Lung (tissue), 12 donors: ENCODE measurements around the gene PEPD. TPM values are rescaled to one million over a fixed set of nuclear protein-coding genes. Genes with fewer than 3 reads are reported as not detected.
"Not testable (repeated sequence)": the region's sequence is repeated elsewhere in the genome, so short reads cannot be mapped to it uniquely, and the experiment has no call there.

Experiments used
- ATAC-seq: fragments of 200-7000 bp; cut with Tn5 transposase; one replicate; pipeline ENCODE4 v1.9.1; 2020; ENCODE audit warnings: moderate number of reproducible peaks; ENCODE audit not compliant: insufficient read depth, low FRiP score
- DNase-seq, 3 donors: peaks; one replicate each; pipeline ENCODE4 v3.0.0-alpha.2; 2013 to 2017
- H3K27ac ChIP-seq, 2 donors: one replicate each; pipeline ENCODE4 v1.5.1; 2013; ENCODE audit warnings: mild to moderate bottlenecking in 2 of 2, moderate library complexity in 2 of 2, control low read depth in 1 of 2, inconsistent platforms in 1 of 2, low read depth in 1 of 2, low read length in 1 of 2
- H3K27me3 ChIP-seq, 3 donors: one replicate each; pipeline ENCODE4 v1.5.1; 2013; ENCODE audit warnings: low read length in 2 of 3; ENCODE audit not compliant: control insufficient read depth in 3 of 3, insufficient read depth in 3 of 3
- H3K36me3 ChIP-seq, 4 donors: one replicate each; pipeline ENCODE4 v1.5.1; 2013; ENCODE audit warnings: low read length in 4 of 4, mild to moderate bottlenecking in 1 of 4, moderate library complexity in 1 of 4; ENCODE audit not compliant: control insufficient read depth in 4 of 4, insufficient read depth in 4 of 4
- H3K4me1 ChIP-seq, 5 donors: one replicate each; pipeline ENCODE4 v1.5.1; 2013; ENCODE audit warnings: low read length in 5 of 5, mild to moderate bottlenecking in 2 of 5, moderate library complexity in 1 of 5; ENCODE audit not compliant: control insufficient read depth in 5 of 5, insufficient read depth in 5 of 5
- H3K4me3 ChIP-seq: one replicate; pipeline ENCODE4 v1.5.1; 2013; ENCODE audit warnings: mild to moderate bottlenecking, control low read depth, moderate library complexity
- H3K9ac ChIP-seq, 2 donors: one replicate each; pipeline ENCODE4 v1.5.1; 2013; ENCODE audit warnings: low read length in 2 of 2, control low read depth in 1 of 2; ENCODE audit not compliant: insufficient read depth in 1 of 2
- H3K9me3 ChIP-seq, 4 donors: one replicate each; pipeline ENCODE4 v1.5.1; 2013; ENCODE audit warnings: low read length in 3 of 4, mild to moderate bottlenecking in 1 of 4, moderate library complexity in 1 of 4; ENCODE audit not compliant: control insufficient read depth in 4 of 4, insufficient read depth in 3 of 4
- CTCF ChIP-seq: IDR thresholded peaks from 2 replicates; pipeline ENCODE4 v1.5.1; 2012; ENCODE audit warnings: mild to moderate bottlenecking; ENCODE audit errors: control extremely low read depth, extremely low read depth
- WGBS, 2 donors: extraction: QIAGEN DNeasy Blood & Tissue Kit; methylation state at CpG; one replicate each; pipeline ENCODE4 v1.1.7; 2013; 5-methylcytosine and 5-hydroxymethylcytosine counted together
- polyA plus RNA-seq, 2 donors: library from polyadenylated mRNA; stranded (reverse); fragments of 200-250 nt; gene quantifications; one replicate each; pipeline ENCODE4 v1.2.1, GENCODE V29; 2013
- total RNA-seq, 2 donors: library from RNA; depleted of rRNA in 1 of 2; stranded (reverse); fragments of >200 nt in 1 of 2; gene quantifications; one replicate each; pipeline ENCODE4 v1.2.1, GENCODE V29; 2014 to 2021
- donor health status: control.
- donor health status: control.
- donor health status: Bipolar disorder and iron deficiency.
- donor health status: healthy.
- donor health status: DM: yes; HTN: yes; CAD: no.

Gene PEPD
- total and polyA plus RNA-seq, 4 donors = 29.6 to 88.2 (median 73.4) TPM

GRCh38 chr19:33482476-33482875, 39.1 kb downstream of the PEPD start:
- 82 to 93% methylated on average over 3 of the region's 3 CpGs for WGBS, 2 donors
- H3K36me3 ChIP-seq = peaks cover 0 to 10% (median 3%) of the 10 kb centered on the region in 4 donors
- no peaks in the 10 kb centered on the region for H3K27me3 ChIP-seq
- no peak for ATAC-seq
- H3K4me1 ChIP-seq = peaks cover 0 to 1% (median 0%) of the 10 kb centered on the region in 5 donors
- H3K4me3 ChIP-seq = no peak overlapping the region
- H3K9me3 ChIP-seq = peaks cover 0 to 11% (median 5%) of the 10 kb centered on the region in 4 donors
- no peak overlapping the region for H3K9ac ChIP-seq
- TF ChIP-seq CTCF = no peak
- no peak overlapping the region for H3K27ac ChIP-seq
- DNase-seq = no peak

- Histone ChIP-seq H3K4me3 (no peak overlapping the region), H3K27ac (no peak overlapping the region), H3K9me3 (peaks cover 0 to 11% (median 5%) of the 10 kb centered on the region in 4 donors), H3K27me3 (no peaks in the 10 kb centered on the region), H3K4me1 (peaks cover 0 to 1% (median 0%) of the 10 kb centered on the region in 5 donors), H3K9ac (no peak overlapping the region), H3K36me3 (peaks cover 0 to 16% (median 4%) of the 10 kb centered on the region in 4 donors)
- 91 to 97% methylated on average over 4 of the region's 4 CpGs for WGBS, 2 donors
- TF ChIP-seq CTCF = no peak
- no peak for ATAC-seq
- no peak for DNase-seq
Measured at GRCh38 chr19:33481863-33482262, 39.7 kb downstream of the PEPD start.

- 96 to 97% methylated on average over 2 to 3 of the region's 3 CpGs for WGBS, 2 donors
- not testable (repeated sequence) for H3K4me3 ChIP-seq
- H3K36me3 ChIP-seq = peaks cover 0 to 11% (median 4%) of the 10 kb centered on the region in 4 donors
Measured at GRCh38 chr19:33479570-33479969, 42.0 kb downstream of the PEPD start.

GRCh38 chr19:33477781-33478180, 43.8 kb downstream of the PEPD start:
- Histone ChIP-seq H3K4me3 (no peak overlapping the region), H3K27me3 (no peaks in the 10 kb centered on the region), H3K27ac (no peak overlapping the region), H3K9ac (no peak overlapping the region), H3K4me1 (peaks cover 0 to 3% (median 0%) of the 10 kb centered on the region in 5 donors), H3K36me3 (peaks cover 0 to 12% (median 4%) of the 10 kb centered on the region in 4 donors), H3K9me3 (peaks cover 0 to 2% (median 0%) of the 10 kb centered on the region in 4 donors)
- DNase-seq = no peak
- no peak for TF ChIP-seq CTCF
- 94 to 96% methylated on average over 10 of the region's 10 CpGs for WGBS, 2 donors
- no peak for ATAC-seq

More at GRCh38 chr19:33479570-33479969, 42.0 kb downstream of the PEPD start:
- peaks cover 0 to 11% (median 4%) of the 10 kb centered on the region in 4 donors for H3K9me3 ChIP-seq
- not testable (repeated sequence) for H3K9ac ChIP-seq, ATAC-seq, H3K27ac ChIP-seq, DNase-seq, H3K27me3 ChIP-seq, H3K4me1 ChIP-seq
